ENCODE results near the gene ELOVL5.

The ELOVL5 gene

GRCh38 chr6:53264915-53265607, 83.7 kb downstream of the ELOVL5 start:
- DNase-seq: no peak

- DNase-seq: no peak
These were observed 84.4 kb downstream of the ELOVL5 start for GRCh38 chr6:53264337-53264736.

GRCh38 chr6:53263917-53264316, 84.8 kb downstream of the ELOVL5 start:
- no peak for DNase-seq

GRCh38 chr6:53259860-53260580, 88.7 kb downstream of the ELOVL5 start:
- no peak for DNase-seq

GRCh38 chr6:53258774-53259155, 90.0 kb downstream of the ELOVL5 start:
- no peak for DNase-seq

GRCh38 chr6:53258076-53258773, 90.5 kb downstream of the ELOVL5 start:
- DNase-seq: no peak

- DNase-seq: no peak
These were observed 91.2 kb downstream of the ELOVL5 start for GRCh38 chr6:53257533-53257932.

GRCh38 chr6:53257001-53257400, 91.7 kb downstream of the ELOVL5 start:
- no peak for DNase-seq

GRCh38 chr6:53252177-53252692, 96.5 kb downstream of the ELOVL5 start:
- DNase-seq: no peak

- no peak for DNase-seq
These were observed 97.6 kb downstream of the ELOVL5 start for GRCh38 chr6:53251033-53251672.

- DNase-seq: no peak
These were observed 98.3 kb downstream of the ELOVL5 start for GRCh38 chr6:53250176-53251032.

GRCh38 chr6:53246924-53247323, 101.8 kb downstream of the ELOVL5 start:
- DNase-seq: no peak

GRCh38 chr6:53244958-53245357, 103.8 kb downstream of the ELOVL5 start:
- DNase-seq: peak; percentile 13

- no peak for DNase-seq
These were observed 104.3 kb downstream of the ELOVL5 start for GRCh38 chr6:53244399-53244931.

- DNase-seq: no peak
These were observed 106.8 kb downstream of the ELOVL5 start for GRCh38 chr6:53241938-53242337.

GRCh38 chr6:53240761-53241160, 108.0 kb downstream of the ELOVL5 start:
- peak; percentile 7 for DNase-seq

- no peak for DNase-seq
These were observed 108.6 kb downstream of the ELOVL5 start for GRCh38 chr6:53240139-53240538.

GRCh38 chr6:53239526-53239925, 109.2 kb downstream of the ELOVL5 start:
- no peak for DNase-seq

GRCh38 chr6:53238311-53238710, 110.4 kb downstream of the ELOVL5 start:
- no peak for DNase-seq

- no peak for DNase-seq
These were observed 112.5 kb downstream of the ELOVL5 start for GRCh38 chr6:53236241-53236640.

GRCh38 chr6:53235508-53235907, 113.2 kb downstream of the ELOVL5 start:
- no peak for DNase-seq

- no peak for DNase-seq
These were observed 115.4 kb downstream of the ELOVL5 start for GRCh38 chr6:53233309-53233708.
